ENCODE data around the gene UNKL. TPM values are rescaled to one million over a fixed set of nuclear protein-coding genes. Genes with fewer than 3 reads are reported as not detected.

Gene UNKL
- total and polyA plus RNA-seq, 2 donors (not counting 1 experiment from before 2014, with no cell fraction given) = 53.9 to 178 TPM

DNA sequence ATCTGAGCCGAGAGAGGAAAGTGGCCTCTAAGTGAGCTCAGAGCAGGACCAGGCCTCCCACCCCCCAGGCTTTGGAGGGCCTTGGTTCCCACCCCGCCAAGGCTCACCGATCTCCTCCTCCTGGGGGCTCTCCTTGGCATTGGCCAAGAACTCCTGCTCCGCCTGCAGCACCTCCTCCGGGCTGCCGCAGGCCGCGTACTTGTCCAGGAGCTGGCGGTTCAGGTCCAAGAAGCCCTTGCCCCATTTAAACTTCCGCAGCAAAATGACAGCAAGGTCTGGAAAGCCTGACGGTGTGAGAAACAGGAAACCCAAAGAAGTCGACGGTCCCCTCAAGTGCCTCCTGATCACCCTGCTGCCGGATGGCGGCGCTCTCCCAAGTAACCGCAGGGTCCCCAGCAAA is 64.6 kb downstream of the UNKL start:
- Mint-ChIP-seq H3K4me3 (peak overlapping the region; percentile 86), H3K27me3 (no peaks in the 10 kb centered on the region), H3K4me1 (peaks cover 36% of the 10 kb centered on the region), H3K27ac (peak overlapping the region; percentile 88), H3K9me3 (ENCODE audit: insufficient read depth) (no peaks in the 10 kb centered on the region)
- Histone ChIP-seq H3K9ac (ENCODE audit: low read length) (no peak overlapping the region), H3K4me2 (replicated peaks; ENCODE audit: low read depth, low read length, poor library complexity, severe bottlenecking) (no peak overlapping the region), H3K9me3 (ENCODE audit: control extremely low read depth in 1 of 3, control insufficient read depth in 2 of 3, insufficient read depth in 1 of 3, low read length in 2 of 3) (no peaks in the 10 kb centered on the region), H3K27me3 (replicated peaks in 1 of 4; ENCODE audit: control extremely low read depth in 1 of 4, control insufficient read depth in 3 of 4, insufficient read depth in 4 of 4, low read length in 3 of 4) (no peaks in the 10 kb centered on the region), H4K20me1 (ENCODE audit: control insufficient read depth, insufficient read depth, low read length, poor library complexity, severe bottlenecking) (peaks cover 41% of the 10 kb centered on the region), H3K4me3 (ENCODE audit: control extremely low read depth in 1 of 5, extremely low read depth in 1 of 5, insufficient read depth in 1 of 5, low read depth in 2 of 5, low read length in 4 of 5) (no peak overlapping the region), H3K36me3 (replicated peaks in 1 of 2; ENCODE audit: control extremely low read depth in 1 of 2, control insufficient read depth in 1 of 2, extremely low read depth in 1 of 2, insufficient read depth in 2 of 2, low read length in 1 of 2) (peaks cover 0 to 27% of the 10 kb centered on the region in 2 experiments), H3K79me2 (ENCODE audit: control insufficient read depth, insufficient read depth, low read length) (peaks cover 45% of the 10 kb centered on the region), H3K27ac (ENCODE audit: low read length in 2 of 2) (no peak overlapping the region), H3K4me1 (ENCODE audit: control insufficient read depth in 2 of 2, insufficient read depth in 2 of 2, low read length in 2 of 2) (peaks cover 17 to 21% of the 10 kb centered on the region in 2 donors), H2AFZ (ENCODE audit: insufficient read depth, low read depth, low read length, poor library complexity, severe bottlenecking) (no peak overlapping the region)
- 98% methylated on average over 17 of the region's 17 CpGs for WGBS (ENCODE audit: insufficient coverage)
- intact Hi-C loops (cut with micrococcal nuclease) = loop anchor here (10.0 kb wide), 2 partner anchors 55 to 265 kb away; partner anchors contain the start of genes CRAMP1 and IFT140
- ChIA-PET POLR2A (no interaction called here), CTCF (no interaction called here)
- no peak for ATAC-seq (ENCODE audit: low read depth)
- DNase-seq = no peak
- TF ChIP-seq, protein P1, sequence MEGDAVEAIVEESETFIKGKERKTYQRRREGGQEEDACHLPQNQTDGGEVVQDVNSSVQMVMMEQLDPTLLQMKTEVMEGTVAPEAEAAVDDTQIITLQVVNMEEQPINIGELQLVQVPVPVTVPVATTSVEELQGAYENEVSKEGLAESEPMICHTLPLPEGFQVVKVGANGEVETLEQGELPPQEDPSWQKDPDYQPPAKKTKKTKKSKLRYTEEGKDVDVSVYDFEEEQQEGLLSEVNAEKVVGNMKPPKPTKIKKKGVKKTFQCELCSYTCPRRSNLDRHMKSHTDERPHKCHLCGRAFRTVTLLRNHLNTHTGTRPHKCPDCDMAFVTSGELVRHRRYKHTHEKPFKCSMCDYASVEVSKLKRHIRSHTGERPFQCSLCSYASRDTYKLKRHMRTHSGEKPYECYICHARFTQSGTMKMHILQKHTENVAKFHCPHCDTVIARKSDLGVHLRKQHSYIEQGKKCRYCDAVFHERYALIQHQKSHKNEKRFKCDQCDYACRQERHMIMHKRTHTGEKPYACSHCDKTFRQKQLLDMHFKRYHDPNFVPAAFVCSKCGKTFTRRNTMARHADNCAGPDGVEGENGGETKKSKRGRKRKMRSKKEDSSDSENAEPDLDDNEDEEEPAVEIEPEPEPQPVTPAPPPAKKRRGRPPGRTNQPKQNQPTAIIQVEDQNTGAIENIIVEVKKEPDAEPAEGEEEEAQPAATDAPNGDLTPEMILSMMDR (IDR thresholded peaks at IDR 0.05) = no peak
- TF ChIP-seq EZH2 (IDR thresholded peaks at IDR 0.05; ENCODE audit: borderline replicate concordance, insufficient read depth, low read depth, low read length, poor library complexity, severe bottlenecking) = no peak

DNA sequence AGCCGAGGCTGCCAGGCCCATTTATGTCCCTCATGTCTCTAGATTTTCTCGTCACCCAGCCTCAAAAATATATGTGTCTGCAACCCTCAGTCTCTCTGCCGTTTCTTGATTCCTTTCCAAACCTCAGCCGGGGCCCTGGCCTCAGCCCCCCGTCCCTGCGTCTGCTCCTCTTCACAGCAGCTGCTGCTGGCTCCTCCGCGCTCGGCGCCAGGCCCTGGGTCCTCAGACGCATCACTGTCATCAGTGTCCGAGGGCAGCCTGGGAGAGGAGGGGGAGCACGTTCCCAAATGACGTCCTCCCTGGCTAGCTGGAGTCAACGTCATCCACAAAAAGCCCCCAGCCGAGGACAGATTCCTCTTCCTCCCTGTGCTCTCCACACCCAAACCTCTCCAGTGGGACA is 65.2 kb downstream of the UNKL start:
- ATAC-seq (ENCODE audit: low read depth) = no peak
- peaks cover 39% of the 10 kb centered on the region for H3K79me2 ChIP-seq (ENCODE audit: control insufficient read depth, insufficient read depth, low read length)
- no peaks in the 10 kb centered on the region for H3K9me3 ChIP-seq (ENCODE audit: control extremely low read depth in 1 of 3, control insufficient read depth in 2 of 3, insufficient read depth in 1 of 3, low read length in 2 of 3)
- H3K4me3 Mint-ChIP-seq = no peak overlapping the region
- H4K20me1 ChIP-seq (ENCODE audit: control insufficient read depth, insufficient read depth, low read length, poor library complexity, severe bottlenecking) = peaks cover 37% of the 10 kb centered on the region
- H3K27me3 Mint-ChIP-seq = no peaks in the 10 kb centered on the region
- no peaks in the 10 kb centered on the region for H3K27me3 ChIP-seq (replicated peaks in 1 of 4; ENCODE audit: control extremely low read depth in 1 of 4, control insufficient read depth in 3 of 4, insufficient read depth in 4 of 4, low read length in 3 of 4)
- no peak overlapping the region for H3K4me2 ChIP-seq (replicated peaks; ENCODE audit: low read depth, low read length, poor library complexity, severe bottlenecking)
- H3K36me3 ChIP-seq (replicated peaks in 1 of 2; ENCODE audit: control extremely low read depth in 1 of 2, control insufficient read depth in 1 of 2, extremely low read depth in 1 of 2, insufficient read depth in 2 of 2, low read length in 1 of 2) = peaks cover 0 to 27% of the 10 kb centered on the region in 2 experiments
- ChIA-PET POLR2A (no interaction called here), CTCF (interaction anchor here (0.9 kb wide), 1 partner anchor 12 kb away, joined by 3 read pairs; no protein-coding TSS in a partner anchor)
- peaks cover 33% of the 10 kb centered on the region for H3K4me1 Mint-ChIP-seq
- H3K27ac Mint-ChIP-seq = peak overlapping the region; percentile 41
- H3K4me3 ChIP-seq (ENCODE audit: control extremely low read depth in 1 of 5, extremely low read depth in 1 of 5, insufficient read depth in 1 of 5, low read depth in 2 of 5, low read length in 4 of 5) = no peak overlapping the region
- H3K9ac ChIP-seq (ENCODE audit: low read length) = no peak overlapping the region
- 96% methylated on average over 11 of the region's 16 CpGs for WGBS (ENCODE audit: insufficient coverage)
- intact Hi-C loops (cut with micrococcal nuclease) = loop anchor here (10.0 kb wide), 1 partner anchor 265 kb away; the partner anchor contains the start of genes CRAMP1 and IFT140
- H3K9me3 Mint-ChIP-seq (ENCODE audit: insufficient read depth) = no peaks in the 10 kb centered on the region
- H3K27ac ChIP-seq (ENCODE audit: low read length in 2 of 2) = no peak overlapping the region
- no peak for TF ChIP-seq EZH2 (IDR thresholded peaks at IDR 0.05; ENCODE audit: borderline replicate concordance, insufficient read depth, low read depth, low read length, poor library complexity, severe bottlenecking)
- TF ChIP-seq, protein P1 (IDR thresholded peaks at IDR 0.05) = no peak
- peaks cover 17 to 21% of the 10 kb centered on the region in 2 donors for H3K4me1 ChIP-seq (ENCODE audit: control insufficient read depth in 2 of 2, insufficient read depth in 2 of 2, low read length in 2 of 2)
- no peak for DNase-seq
- H2AFZ ChIP-seq (ENCODE audit: insufficient read depth, low read depth, low read length, poor library complexity, severe bottlenecking) = no peak overlapping the region

All from B cell (primary cell).